ENCODE measurements around the gene PXMP2.

DNA sequence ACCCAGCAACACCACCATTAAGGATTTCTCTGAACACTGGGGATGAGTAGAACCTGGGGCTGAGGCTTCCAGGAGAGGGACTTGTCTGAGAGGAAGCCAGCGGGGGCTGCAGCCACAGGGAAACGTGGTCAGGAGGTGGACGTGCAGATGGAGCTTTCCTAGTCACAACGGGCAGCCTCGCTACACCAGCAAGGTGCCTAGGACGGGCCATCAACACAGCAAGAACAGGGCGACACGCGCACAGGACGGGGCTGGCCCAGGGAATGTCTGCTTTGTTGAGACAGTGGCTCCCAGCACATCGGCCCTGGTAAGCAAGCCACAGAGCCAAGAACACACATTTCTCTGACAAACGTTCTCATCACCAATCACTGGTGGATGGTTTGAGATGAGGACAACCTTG is 49.0 kb downstream of the PXMP2 start:
- TF ChIP-seq KDM5A (IDR thresholded peaks at IDR 0.05) (no peak), TP53 (CRISPR knock-in tag; IDR thresholded peaks at IDR 0.05) (no peak), MYC (IDR thresholded peaks at IDR 0.05; ENCODE audit: borderline replicate concordance, low read length) (no peak), ELK1 (IDR thresholded peaks at IDR 0.05; ENCODE audit: low read depth, low read length) (no peak), MAX (IDR thresholded peaks at IDR 0.05) (no peak), EHMT2 (IDR thresholded peaks at IDR 0.05; ENCODE audit: low read depth) (no peak), MAFK (IDR thresholded peaks at IDR 0.05; ENCODE audit: partially characterized antibody) (no peak), POLR2A (IDR thresholded peaks at IDR 0.05; ENCODE audit: low read length) (no peak), MAZ (IDR thresholded peaks at IDR 0.05; ENCODE audit: borderline replicate concordance, low read depth, low read length) (no peak), SMC3 (IDR thresholded peaks at IDR 0.05) (no peak), CBX2 (IDR thresholded peaks at IDR 0.05; ENCODE audit: borderline replicate concordance, low read depth) (no peak), RAD21 (conservative IDR thresholded peaks at IDR 0.05 in 1 of 2, IDR thresholded peaks at IDR 0.05 in 1 of 2) (no peak), USF2 (IDR thresholded peaks at IDR 0.05) (no peak)
- TF ChIP-seq, protein P1, sequence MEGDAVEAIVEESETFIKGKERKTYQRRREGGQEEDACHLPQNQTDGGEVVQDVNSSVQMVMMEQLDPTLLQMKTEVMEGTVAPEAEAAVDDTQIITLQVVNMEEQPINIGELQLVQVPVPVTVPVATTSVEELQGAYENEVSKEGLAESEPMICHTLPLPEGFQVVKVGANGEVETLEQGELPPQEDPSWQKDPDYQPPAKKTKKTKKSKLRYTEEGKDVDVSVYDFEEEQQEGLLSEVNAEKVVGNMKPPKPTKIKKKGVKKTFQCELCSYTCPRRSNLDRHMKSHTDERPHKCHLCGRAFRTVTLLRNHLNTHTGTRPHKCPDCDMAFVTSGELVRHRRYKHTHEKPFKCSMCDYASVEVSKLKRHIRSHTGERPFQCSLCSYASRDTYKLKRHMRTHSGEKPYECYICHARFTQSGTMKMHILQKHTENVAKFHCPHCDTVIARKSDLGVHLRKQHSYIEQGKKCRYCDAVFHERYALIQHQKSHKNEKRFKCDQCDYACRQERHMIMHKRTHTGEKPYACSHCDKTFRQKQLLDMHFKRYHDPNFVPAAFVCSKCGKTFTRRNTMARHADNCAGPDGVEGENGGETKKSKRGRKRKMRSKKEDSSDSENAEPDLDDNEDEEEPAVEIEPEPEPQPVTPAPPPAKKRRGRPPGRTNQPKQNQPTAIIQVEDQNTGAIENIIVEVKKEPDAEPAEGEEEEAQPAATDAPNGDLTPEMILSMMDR (IDR thresholded peaks at IDR 0.05) = no peak
